Lung (tissue), 12 donors: ENCODE data around the gene LTBP3. TPM values are rescaled to one million over a fixed set of nuclear protein-coding genes. Genes with fewer than 3 reads are reported as not detected.
"Not testable (repeated sequence)": the region's sequence is repeated elsewhere in the genome, so short reads cannot be mapped to it uniquely, and the experiment has no call there.

Experiments used
- ATAC-seq: fragments of 200-7000 bp; cut with Tn5 transposase; one replicate; pipeline ENCODE4 v1.9.1; 2020; ENCODE audit warnings: moderate number of reproducible peaks; ENCODE audit not compliant: insufficient read depth, low FRiP score
- DNase-seq, 3 donors: peaks; one replicate each; pipeline ENCODE4 v3.0.0-alpha.2; 2013 to 2017
- H3K27ac ChIP-seq, 2 donors: one replicate each; pipeline ENCODE4 v1.5.1; 2013; ENCODE audit warnings: mild to moderate bottlenecking in 2 of 2, moderate library complexity in 2 of 2, control low read depth in 1 of 2, inconsistent platforms in 1 of 2, low read depth in 1 of 2, low read length in 1 of 2
- H3K27me3 ChIP-seq, 3 donors: one replicate each; pipeline ENCODE4 v1.5.1; 2013; ENCODE audit warnings: low read length in 2 of 3; ENCODE audit not compliant: control insufficient read depth in 3 of 3, insufficient read depth in 3 of 3
- H3K36me3 ChIP-seq, 4 donors: one replicate each; pipeline ENCODE4 v1.5.1; 2013; ENCODE audit warnings: low read length in 4 of 4, mild to moderate bottlenecking in 1 of 4, moderate library complexity in 1 of 4; ENCODE audit not compliant: control insufficient read depth in 4 of 4, insufficient read depth in 4 of 4
- H3K4me1 ChIP-seq, 5 donors: one replicate each; pipeline ENCODE4 v1.5.1; 2013; ENCODE audit warnings: low read length in 5 of 5, mild to moderate bottlenecking in 2 of 5, moderate library complexity in 1 of 5; ENCODE audit not compliant: control insufficient read depth in 5 of 5, insufficient read depth in 5 of 5
- H3K4me3 ChIP-seq: one replicate; pipeline ENCODE4 v1.5.1; 2013; ENCODE audit warnings: mild to moderate bottlenecking, control low read depth, moderate library complexity
- H3K9ac ChIP-seq, 2 donors: one replicate each; pipeline ENCODE4 v1.5.1; 2013; ENCODE audit warnings: low read length in 2 of 2, control low read depth in 1 of 2; ENCODE audit not compliant: insufficient read depth in 1 of 2
- H3K9me3 ChIP-seq, 4 donors: one replicate each; pipeline ENCODE4 v1.5.1; 2013; ENCODE audit warnings: low read length in 3 of 4, mild to moderate bottlenecking in 1 of 4, moderate library complexity in 1 of 4; ENCODE audit not compliant: control insufficient read depth in 4 of 4, insufficient read depth in 3 of 4
- CTCF ChIP-seq: IDR thresholded peaks from 2 replicates; pipeline ENCODE4 v1.5.1; 2012; ENCODE audit warnings: mild to moderate bottlenecking; ENCODE audit errors: control extremely low read depth, extremely low read depth
- WGBS, 2 donors: extraction: QIAGEN DNeasy Blood & Tissue Kit; methylation state at CpG; one replicate each; pipeline ENCODE4 v1.1.7; 2013; 5-methylcytosine and 5-hydroxymethylcytosine counted together
- polyA plus RNA-seq, 2 donors: library from polyadenylated mRNA; stranded (reverse); fragments of 200-250 nt; gene quantifications; one replicate each; pipeline ENCODE4 v1.2.1, GENCODE V29; 2013
- total RNA-seq, 2 donors: library from RNA; depleted of rRNA in 1 of 2; stranded (reverse); fragments of >200 nt in 1 of 2; gene quantifications; one replicate each; pipeline ENCODE4 v1.2.1, GENCODE V29; 2014 to 2021
- donor health status: control.
- donor health status: control.
- donor health status: Bipolar disorder and iron deficiency.
- donor health status: healthy.
- donor health status: DM: yes; HTN: yes; CAD: no.

The LTBP3 gene
- total and polyA plus RNA-seq, 4 donors = 39.1 to 111 (median 73.4) TPM

- H3K27ac ChIP-seq, ATAC-seq, H3K27me3 ChIP-seq, H3K4me1 ChIP-seq, H3K9me3 ChIP-seq, H3K9ac ChIP-seq, DNase-seq, H3K36me3 ChIP-seq, H3K4me3 ChIP-seq: not testable (repeated sequence)
- 95% methylated on average over 8 of the region's 8 CpGs for WGBS, 2 donors
Measured at GRCh38 chr11:65518941-65519549, 39.1 kb downstream of the LTBP3 start.

GRCh38 chr11:65516135-65516968 lies 41.8 kb downstream of the LTBP3 start:
- Histone ChIP-seq H3K9me3 (no peaks in the 10 kb centered on the region), H3K27ac (no peak overlapping the region), H3K9ac (no peak overlapping the region), H3K27me3 (no peaks in the 10 kb centered on the region), H3K36me3 (no peaks in the 10 kb centered on the region), H3K4me1 (no peaks in the 10 kb centered on the region), H3K4me3 (no peak overlapping the region)
- no peak for ATAC-seq
- DNase-seq = no peak
- WGBS, 2 donors = 70 to 73% methylated on average over 5 of the region's 5 CpGs
- no peak for TF ChIP-seq CTCF

GRCh38 chr11:65512311-65512710 lies 45.8 kb downstream of the LTBP3 start:
- not testable (repeated sequence) for H3K27ac ChIP-seq, H3K36me3 ChIP-seq, H3K27me3 ChIP-seq, H3K9me3 ChIP-seq, ATAC-seq, H3K4me3 ChIP-seq, H3K9ac ChIP-seq, H3K4me1 ChIP-seq, DNase-seq
- WGBS, 2 donors = 94 to 98% methylated on average over 3 of the region's 3 CpGs

GRCh38 chr11:65506772-65507505 lies 51.2 kb downstream of the LTBP3 start:
- WGBS, 2 donors = 13 to 26% methylated on average over 7 of the region's 7 CpGs
- DNase-seq (peak; percentile 68 to 87 (median 70)), ATAC-seq (peak; percentile 1)
- peak overlapping the region; percentile 14 for H3K4me3 ChIP-seq
- no peak for TF ChIP-seq CTCF
- H3K9me3 ChIP-seq = no peaks in the 10 kb centered on the region
- no peaks in the 10 kb centered on the region for H3K27me3 ChIP-seq
- H3K4me1 ChIP-seq = peaks cover 0 to 36% (median 17%) of the 10 kb centered on the region in 5 donors
- H3K27ac ChIP-seq = peak overlapping the region; percentile 74 to 94
- H3K9ac ChIP-seq = peak overlapping the region in 1 of 2 donors; percentile 100
- H3K36me3 ChIP-seq = peaks cover 9 to 54% (median 37%) of the 10 kb centered on the region in 4 donors
